Activated naive CD4-positive, alpha-beta T cell treated with anti-CD3 and anti-CD28 coated beads for 36 hours (primary cell): ENCODE results near the gene NID2. TPM values are rescaled to one million over a fixed set of nuclear protein-coding genes. Genes with fewer than 3 reads are reported as not detected.

Source experiments
- CTCF ChIA-PET: fragments of 350-600 bp; sonication (Branson Sonifier 250); formaldehyde crosslinking; loops from one replicate; lab custom pipeline; 2021; ENCODE audit warnings: antibody characterized with exemption; lab: Charles Lee
- DNase-seq: peaks from one replicate; pipeline ENCODE4 v3.0.0-alpha.2; 2020
- H3K27ac Mint-ChIP-seq: one replicate; pipeline ENCODE4 v1.8.0; 2021; ENCODE audit warnings: mild to moderate bottlenecking, mixed read lengths
- H3K27me3 Mint-ChIP-seq: one replicate; pipeline ENCODE4 v1.8.0; 2021; ENCODE audit warnings: low read depth, mixed read lengths
- H3K36me3 Mint-ChIP-seq: one replicate; pipeline ENCODE4 v1.8.0; 2021; ENCODE audit warnings: low read depth, mixed read lengths
- H3K4me1 Mint-ChIP-seq: one replicate; pipeline ENCODE4 v1.8.0; 2021; ENCODE audit warnings: low read depth, mixed read lengths
- H3K4me3 Mint-ChIP-seq: one replicate; pipeline ENCODE4 v1.8.0; 2021; ENCODE audit warnings: mild to moderate bottlenecking, moderate library complexity, mixed read lengths
- H3K9me3 Mint-ChIP-seq: one replicate; pipeline ENCODE4 v1.8.0; 2021; ENCODE audit warnings: mixed read lengths
- intact Hi-C: fragments of 100-400 bp; cut with micrococcal nuclease; formaldehyde crosslinking; loops from one replicate; pipeline ENCODE4 v1.15.1; 2023
- total RNA-seq, 2 experiments: library from RNA; stranded (reverse); gene quantifications; one replicate each; pipeline ENCODE4 v1.2.3, GENCODE V29; 2021

Gene NID2
- total RNA-seq, 2 experiments from 2014 or later: not detected

DNA sequence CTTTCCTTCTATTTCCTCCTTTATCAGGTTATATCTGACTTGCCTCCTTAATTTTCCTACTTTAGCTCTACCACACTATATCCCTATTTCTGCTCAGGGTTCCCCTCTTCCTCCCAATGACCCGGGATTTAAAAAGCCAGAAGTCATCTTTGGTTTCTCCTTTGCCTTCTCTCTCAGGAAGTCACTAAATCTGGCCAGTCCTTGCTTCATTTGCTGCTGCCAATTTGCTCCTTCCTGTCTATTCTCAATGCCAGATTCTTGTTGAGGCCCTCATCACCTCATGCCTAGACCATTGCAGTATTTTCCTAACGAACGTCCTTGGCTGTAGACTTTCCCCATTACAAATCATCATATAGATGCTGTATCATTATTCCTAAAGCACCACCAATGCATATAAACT lies 26.5 kb upstream of the NID2 start:
- Mint-ChIP-seq H3K27ac (no peak overlapping the region), H3K9me3 (no peaks in the 10 kb centered on the region), H3K36me3 (no peaks in the 10 kb centered on the region), H3K4me3 (no peak overlapping the region), H3K4me1 (no peaks in the 10 kb centered on the region), H3K27me3 (peaks cover 8% of the 10 kb centered on the region)
- intact Hi-C loops: no loop called here
- CTCF ChIA-PET: no interaction called here
- DNase-seq: no peak

DNA sequence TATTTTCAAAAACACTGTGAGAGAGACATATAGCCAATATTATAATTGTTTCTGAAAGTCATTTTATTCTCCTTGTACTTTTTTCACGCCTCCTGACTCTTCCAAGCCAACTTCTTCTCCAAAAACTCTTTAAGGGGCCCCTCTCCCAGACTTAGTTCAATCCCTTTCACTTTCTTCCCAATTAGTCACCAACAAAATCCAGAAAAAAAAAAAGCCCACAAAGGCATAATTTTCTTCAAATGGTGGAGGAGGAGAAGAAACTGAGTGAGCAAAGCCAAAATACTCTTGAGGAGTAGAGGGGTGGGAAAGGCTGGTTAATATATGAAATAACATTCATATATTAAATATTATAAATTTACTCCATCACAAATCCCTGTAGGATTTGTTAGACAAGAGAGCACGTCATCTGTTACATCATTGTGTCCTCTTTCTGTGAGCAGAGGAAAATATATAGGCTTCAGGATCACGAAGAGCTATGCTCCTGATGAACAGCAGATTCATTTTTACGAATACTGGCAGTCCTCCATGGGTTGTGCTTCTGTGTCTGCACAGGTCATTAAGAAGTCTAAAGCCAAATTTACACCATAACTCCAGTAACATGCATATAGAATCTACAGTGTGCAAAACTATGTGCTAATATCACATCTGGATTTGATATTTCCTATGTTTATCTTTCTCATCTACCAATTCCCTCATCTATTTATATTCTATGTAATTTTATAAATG lies 25.9 kb upstream of the NID2 start:
- intact Hi-C loops: no loop called here
- CTCF ChIA-PET: no interaction called here
- H3K27me3 Mint-ChIP-seq: peaks cover 13% of the 10 kb centered on the region
- DNase-seq: no peak
- H3K27ac Mint-ChIP-seq: no peak overlapping the region
- H3K36me3 Mint-ChIP-seq: no peaks in the 10 kb centered on the region
- H3K9me3 Mint-ChIP-seq: no peaks in the 10 kb centered on the region
- H3K4me1 Mint-ChIP-seq: no peaks in the 10 kb centered on the region
- H3K4me3 Mint-ChIP-seq: no peak overlapping the region

DNA sequence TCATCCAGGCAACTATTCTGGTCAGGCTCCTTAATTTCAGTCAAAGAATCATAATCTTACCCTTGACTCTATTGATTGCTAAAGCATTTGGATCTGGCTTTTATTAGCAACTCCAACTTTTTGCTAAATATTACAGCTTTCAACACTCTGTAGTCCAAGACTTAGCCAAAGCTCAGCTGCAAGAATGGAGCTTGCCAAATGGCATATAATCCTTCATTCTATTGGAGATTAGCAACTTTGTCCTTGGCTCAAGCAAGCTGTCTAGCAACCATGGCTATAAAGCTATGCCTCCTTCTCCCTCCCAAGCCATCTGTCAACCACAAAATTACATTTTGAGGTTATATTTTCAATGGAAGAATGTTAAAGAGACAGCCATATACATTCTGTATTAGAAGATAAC lies 23.1 kb upstream of the NID2 start:
- no peak overlapping the region for H3K27ac Mint-ChIP-seq
- no peak for DNase-seq
- no peaks in the 10 kb centered on the region for H3K9me3 Mint-ChIP-seq
- CTCF ChIA-PET: no interaction called here
- no peaks in the 10 kb centered on the region for H3K36me3 Mint-ChIP-seq
- no peak overlapping the region for H3K4me3 Mint-ChIP-seq
- H3K27me3 Mint-ChIP-seq: peaks cover 13% of the 10 kb centered on the region
- intact Hi-C loops: no loop called here
- no peaks in the 10 kb centered on the region for H3K4me1 Mint-ChIP-seq

DNA sequence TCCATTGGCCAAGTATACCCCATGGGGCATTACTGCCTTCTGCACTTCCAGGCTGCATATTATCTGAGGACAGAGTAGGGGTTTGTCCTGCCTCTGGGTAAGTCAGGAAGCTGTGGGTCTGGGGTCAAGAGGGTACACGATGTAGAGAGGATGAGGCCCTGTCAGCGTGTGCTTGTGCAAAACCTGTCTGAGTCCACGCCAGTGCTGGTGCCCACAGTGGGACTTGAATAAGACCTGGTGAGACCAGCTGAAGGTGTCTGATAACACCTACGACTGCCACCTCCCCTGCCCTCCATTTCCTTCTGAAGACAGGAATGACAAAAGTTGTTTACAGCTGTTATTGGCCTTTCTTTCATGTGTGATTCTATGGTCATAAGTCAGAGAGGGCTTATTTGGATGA lies 22.1 kb upstream of the NID2 start:
- intact Hi-C loops: no loop called here
- no peaks in the 10 kb centered on the region for H3K4me1 Mint-ChIP-seq

GRCh38 chr14:52089218-52089617 lies 20.4 kb upstream of the NID2 start:
- no peak overlapping the region for H3K4me3 Mint-ChIP-seq
- no peaks in the 10 kb centered on the region for H3K36me3 Mint-ChIP-seq
- H3K27ac Mint-ChIP-seq: no peak overlapping the region
- H3K27me3 Mint-ChIP-seq: peaks cover 15% of the 10 kb centered on the region
- intact Hi-C loops: no loop called here
- CTCF ChIA-PET: no interaction called here
- H3K4me1 Mint-ChIP-seq: no peaks in the 10 kb centered on the region
- H3K9me3 Mint-ChIP-seq: peaks cover 2% of the 10 kb centered on the region
- no peak for DNase-seq

More for the DNA sequence above, 22.1 kb upstream of the NID2 start:
- Mint-ChIP-seq H3K27me3 (peaks cover 13% of the 10 kb centered on the region), H3K4me3 (no peak overlapping the region), H3K9me3 (no peaks in the 10 kb centered on the region), H3K36me3 (no peaks in the 10 kb centered on the region), H3K27ac (no peak overlapping the region)
- DNase-seq: no peak
- CTCF ChIA-PET: no interaction called here

DNA sequence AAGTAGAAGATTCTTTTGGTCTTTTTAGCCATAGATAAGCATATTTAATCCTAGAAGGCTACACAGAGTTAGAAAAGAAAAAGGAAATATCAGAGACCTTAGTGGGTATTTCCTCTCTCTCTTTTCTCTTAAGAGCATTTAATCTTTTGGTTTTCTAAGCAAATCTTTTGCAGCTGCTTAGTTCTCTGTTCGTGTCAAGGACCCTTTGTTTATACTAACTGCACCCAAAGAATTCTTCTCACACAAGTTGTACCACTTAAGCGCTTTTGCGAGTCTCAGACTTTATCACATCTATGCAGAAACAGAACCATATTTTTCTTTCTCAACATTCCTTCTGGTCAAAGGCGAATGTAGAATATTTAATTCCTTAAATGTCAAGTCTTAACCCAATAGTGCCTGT lies 17.9 kb upstream of the NID2 start:
- DNase-seq: no peak
- CTCF ChIA-PET: interaction anchor here (0.6 kb wide), 1 partner anchor 1495 kb away, joined by 3 read pairs; no protein-coding TSS in a partner anchor
- H3K27me3 Mint-ChIP-seq: peaks cover 20% of the 10 kb centered on the region
- H3K4me3 Mint-ChIP-seq: no peak overlapping the region
- peaks cover 2% of the 10 kb centered on the region for H3K9me3 Mint-ChIP-seq
- H3K27ac Mint-ChIP-seq: no peak overlapping the region
- no peaks in the 10 kb centered on the region for H3K4me1 Mint-ChIP-seq
- intact Hi-C loops: no loop called here
- H3K36me3 Mint-ChIP-seq: no peaks in the 10 kb centered on the region

DNA sequence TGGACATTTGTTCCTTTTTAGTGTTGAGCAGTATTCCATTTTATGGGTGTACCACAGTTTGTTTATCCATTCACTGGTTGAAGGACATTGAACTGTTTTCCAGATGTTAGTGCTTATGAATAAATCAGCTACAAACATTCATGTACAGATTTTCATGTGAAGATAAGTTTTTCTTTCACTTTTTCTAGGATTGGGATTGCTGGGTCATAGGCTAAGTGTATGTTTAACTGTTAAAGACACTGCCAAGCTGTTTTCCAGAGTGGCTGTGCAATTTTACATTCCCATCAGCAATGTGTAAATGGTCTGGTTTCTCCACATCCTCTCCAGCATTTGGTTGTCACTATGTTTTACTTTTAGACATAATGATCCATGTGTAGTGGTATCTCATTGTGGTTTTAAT lies 14.0 kb upstream of the NID2 start:
- H3K27ac Mint-ChIP-seq: no peak overlapping the region
- peaks cover 2% of the 10 kb centered on the region for H3K9me3 Mint-ChIP-seq
- no peaks in the 10 kb centered on the region for H3K4me1 Mint-ChIP-seq
- no peaks in the 10 kb centered on the region for H3K36me3 Mint-ChIP-seq
- H3K4me3 Mint-ChIP-seq: no peak overlapping the region
- intact Hi-C loops: no loop called here
- DNase-seq: no peak
- CTCF ChIA-PET: no interaction called here
- H3K27me3 Mint-ChIP-seq: peaks cover 17% of the 10 kb centered on the region

- intact Hi-C loops: no loop called here
- Mint-ChIP-seq H3K4me1 (no peaks in the 10 kb centered on the region), H3K27ac (no peak overlapping the region), H3K36me3 (no peaks in the 10 kb centered on the region), H3K9me3 (peaks cover 2% of the 10 kb centered on the region), H3K4me3 (no peak overlapping the region), H3K27me3 (peaks cover 17% of the 10 kb centered on the region)
- CTCF ChIA-PET: no interaction called here
- no peak for DNase-seq
These were observed 13.1 kb upstream of the NID2 start for GRCh38 chr14:52081964-52082363.

GRCh38 chr14:52080808-52081755 lies 12.2 kb upstream of the NID2 start:
- Mint-ChIP-seq H3K27ac (no peak overlapping the region), H3K9me3 (peaks cover 2% of the 10 kb centered on the region), H3K4me3 (no peak overlapping the region), H3K4me1 (no peaks in the 10 kb centered on the region), H3K27me3 (peaks cover 17% of the 10 kb centered on the region), H3K36me3 (no peaks in the 10 kb centered on the region)
- no peak for DNase-seq
- CTCF ChIA-PET: interaction anchor here (0.7 to 2.0 kb wide), 3 partner anchors 11 to 253 kb away, joined by 3 to 8 read pairs (median 4); partner anchors contain the start of gene NID2
- intact Hi-C loops: no loop called here

DNA sequence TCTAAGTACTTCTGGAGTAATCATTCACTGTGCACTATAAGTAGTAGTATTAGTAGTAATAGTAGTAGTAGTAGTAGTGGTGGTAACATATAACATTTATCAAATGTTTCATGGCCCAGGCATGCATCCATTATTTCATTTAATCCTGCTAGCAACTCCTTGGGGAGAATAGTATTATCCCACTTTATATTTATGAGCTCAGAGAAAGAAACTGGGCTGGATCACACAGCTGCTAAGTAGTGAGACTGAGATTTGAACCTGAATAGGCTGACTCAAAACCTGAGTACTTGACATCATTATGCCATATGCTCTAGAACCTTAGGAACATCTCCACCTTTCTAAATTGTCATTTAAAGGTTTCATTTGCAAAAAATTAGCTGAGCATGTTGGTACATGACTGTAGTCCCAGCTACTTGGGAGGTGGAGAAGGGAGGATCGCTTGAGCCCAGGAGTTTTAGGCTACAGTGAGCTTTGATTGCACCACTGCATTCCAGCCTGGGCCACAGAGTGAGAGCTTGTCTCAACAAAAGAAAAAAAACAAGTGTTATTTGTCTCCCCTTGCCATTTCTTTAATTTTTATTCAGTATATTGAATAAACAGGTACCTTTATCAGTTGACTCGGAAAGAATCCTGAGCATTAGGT lies 11.4 kb upstream of the NID2 start:
- H3K36me3 Mint-ChIP-seq: no peaks in the 10 kb centered on the region
- H3K27ac Mint-ChIP-seq: no peak overlapping the region
- peaks cover 12% of the 10 kb centered on the region for H3K27me3 Mint-ChIP-seq
- intact Hi-C loops: no loop called here
- H3K4me1 Mint-ChIP-seq: no peaks in the 10 kb centered on the region
- CTCF ChIA-PET: interaction anchor here (0.7 to 2.0 kb wide), 3 partner anchors 10 to 254 kb away, joined by 3 to 8 read pairs (median 4); partner anchors contain the start of gene NID2
- no peak for DNase-seq
- peaks cover 2% of the 10 kb centered on the region for H3K9me3 Mint-ChIP-seq
- no peak overlapping the region for H3K4me3 Mint-ChIP-seq

GRCh38 chr14:52079239-52079959 lies 10.5 kb upstream of the NID2 start:
- peaks cover 12% of the 10 kb centered on the region for H3K27me3 Mint-ChIP-seq
- no peak for DNase-seq
- no peak overlapping the region for H3K27ac Mint-ChIP-seq
- no peaks in the 10 kb centered on the region for H3K4me1 Mint-ChIP-seq
- intact Hi-C loops: no loop called here
- no peaks in the 10 kb centered on the region for H3K36me3 Mint-ChIP-seq
- CTCF ChIA-PET: interaction anchor here (2.0 kb wide), 1 partner anchor 11 kb away, joined by 8 read pairs; the partner anchor contains the start of gene NID2
- no peak overlapping the region for H3K4me3 Mint-ChIP-seq
- H3K9me3 Mint-ChIP-seq: peaks cover 2% of the 10 kb centered on the region

- CTCF ChIA-PET: no interaction called here
- Mint-ChIP-seq H3K27ac (no peak overlapping the region), H3K4me1 (peaks cover 2% of the 10 kb centered on the region), H3K27me3 (peaks cover 12% of the 10 kb centered on the region), H3K9me3 (no peaks in the 10 kb centered on the region), H3K36me3 (no peaks in the 10 kb centered on the region), H3K4me3 (no peak overlapping the region)
- DNase-seq: no peak
- intact Hi-C loops: no loop called here
These were observed 9.9 kb upstream of the NID2 start for GRCh38 chr14:52078721-52079120.
